Neuronal stem cell (in vitro differentiated cells): ENCODE data around the gene BCL3.

Experiments
- DNase-seq: peaks from one replicate; pipeline ENCODE4 v3.0.0-alpha.2; 2013; ENCODE audit warnings: low spot score
- H2AFZ ChIP-seq: one replicate; pipeline ENCODE4 v1.6.1; 2013; ENCODE audit warnings: mild to moderate bottlenecking, low read length, inconsistent platforms
- H2AK5ac ChIP-seq: 2 replicates; pipeline ENCODE4 v1.6.1; 2013; ENCODE audit warnings: low read depth, mild to moderate bottlenecking, inconsistent platforms, low read length, moderate library complexity, mixed read lengths
- H2BK120ac ChIP-seq: 2 replicates; pipeline ENCODE4 v1.6.1; 2013; ENCODE audit warnings: low read depth, mild to moderate bottlenecking, inconsistent platforms, low read length, moderate library complexity, mixed read lengths
- H2BK12ac ChIP-seq: one replicate; pipeline ENCODE4 v1.6.1; 2013; ENCODE audit warnings: low read length, inconsistent platforms
- H2BK15ac ChIP-seq: 2 replicates; pipeline ENCODE4 v1.6.1; 2013; ENCODE audit warnings: mild to moderate bottlenecking, low read length, inconsistent platforms, mixed read lengths
- H2BK5ac ChIP-seq: one replicate; pipeline ENCODE4 v1.6.1; 2013; ENCODE audit warnings: inconsistent platforms, mild to moderate bottlenecking, low read length, moderate library complexity
- H3K14ac ChIP-seq: one replicate; pipeline ENCODE4 v1.6.1; 2013; ENCODE audit warnings: low read length, inconsistent platforms
- H3K18ac ChIP-seq: 2 replicates; pipeline ENCODE4 v1.6.1; 2013; ENCODE audit warnings: low read length, inconsistent platforms
- H3K23ac ChIP-seq: 2 replicates; pipeline ENCODE4 v1.6.1; 2013; ENCODE audit warnings: low read depth, mild to moderate bottlenecking, mixed read lengths, low read length, inconsistent platforms; ENCODE audit not compliant: poor library complexity
- H3K27ac ChIP-seq: replicated peaks from 3 replicates; pipeline ENCODE4 v1.5.1; 2013; ENCODE audit warnings: low read length, inconsistent platforms
- H3K27me3 ChIP-seq, 3 experiments: 2 replicates each; pipeline ENCODE4 v1.6.1; 2013; ENCODE audit warnings: low read length in 3 of 3, mild to moderate bottlenecking in 2 of 3, inconsistent platforms in 1 of 3, low read depth in 1 of 3, mixed read lengths in 1 of 3, moderate library complexity in 1 of 3; ENCODE audit not compliant: control insufficient read depth in 3 of 3, insufficient read depth in 3 of 3
- H3K36me3 ChIP-seq, 2 donors: replicated peaks in 1 of 2; 2 replicates each; pipeline ENCODE4 v1.6.1; 2013; ENCODE audit warnings: low read length in 2 of 2; ENCODE audit not compliant: control insufficient read depth in 2 of 2, insufficient read depth in 2 of 2
- H3K4ac ChIP-seq: 2 replicates; pipeline ENCODE4 v1.6.1; 2013; ENCODE audit warnings: inconsistent platforms, mild to moderate bottlenecking, low read length, moderate library complexity
- H3K4me1 ChIP-seq, 2 donors: 1 replicate in 1 of 2; 2 replicates in 1 of 2; pipeline ENCODE4 v1.6.1; 2013; ENCODE audit warnings: low read length in 2 of 2, low read depth in 1 of 2; ENCODE audit not compliant: control insufficient read depth in 2 of 2, insufficient read depth in 1 of 2
- H3K4me2 ChIP-seq: one replicate; pipeline ENCODE4 v1.6.1; 2013; ENCODE audit warnings: mild to moderate bottlenecking, low read length, inconsistent platforms; ENCODE audit not compliant: insufficient read depth, poor library complexity, severe bottlenecking
- H3K4me3 ChIP-seq, 2 donors: 2 replicates each; pipeline ENCODE4 v1.5.1; 2013; ENCODE audit warnings: low read length in 2 of 2, mild to moderate bottlenecking in 2 of 2, inconsistent platforms in 1 of 2, moderate library complexity in 1 of 2
- H3K79me1 ChIP-seq: one replicate; pipeline ENCODE4 v1.6.1; 2013; ENCODE audit warnings: low read depth, mild to moderate bottlenecking, inconsistent platforms, low read length, moderate library complexity
- H3K9ac ChIP-seq: one replicate; pipeline ENCODE4 v1.6.1; 2013; ENCODE audit warnings: mild to moderate bottlenecking, low read depth, low read length, inconsistent platforms; ENCODE audit not compliant: poor library complexity
- H3K9me3 ChIP-seq, 2 donors: replicated peaks in 1 of 2; 2 replicates each; pipeline versions ENCODE3 to v1.6.1; 2013; ENCODE audit warnings: low read length in 2 of 2, mild to moderate bottlenecking in 2 of 2, inconsistent platforms in 1 of 2, low read depth in 1 of 2, mixed read lengths in 1 of 2, moderate library complexity in 1 of 2; ENCODE audit not compliant: control insufficient read depth in 2 of 2, insufficient read depth in 1 of 2
- H4K8ac ChIP-seq: one replicate; pipeline ENCODE4 v1.6.1; 2013; ENCODE audit warnings: low read depth, mild to moderate bottlenecking, inconsistent platforms, low read length, moderate library complexity
- H4K91ac ChIP-seq: one replicate; pipeline ENCODE4 v1.6.1; 2013; ENCODE audit warnings: low read length, low read depth, mild to moderate bottlenecking, inconsistent platforms; ENCODE audit not compliant: poor library complexity
- WGBS, 2 donors: extraction: QIAGEN DNeasy Blood & Tissue Kit; methylation state at CpG; one replicate each; pipeline ENCODE4 v1.1.7; 2013; ENCODE audit warnings: missing lambda C conversion rate in 2 of 2, mixed read lengths in 1 of 2; ENCODE audit not compliant: insufficient read length in 2 of 2, insufficient replicate concordance in 1 of 2; ENCODE audit errors: extremely low coverage in 2 of 2; 5-methylcytosine and 5-hydroxymethylcytosine counted together

BCL3 gene

GRCh38 chr19:44800461-44800860 lies 52.0 kb downstream of the BCL3 start:
- no CpG with 5 or more reads among the region's 3 CpGs for WGBS, 2 donors
- no peak overlapping the region for H4K8ac ChIP-seq
- H3K9me3 ChIP-seq, result no peaks in the 10 kb centered on the region
- no peak overlapping the region for H2BK120ac ChIP-seq
- H2AK5ac ChIP-seq, result no peak overlapping the region
- no peak overlapping the region for H3K27ac ChIP-seq
- peaks cover 7 to 16% of the 10 kb centered on the region in 2 donors for H3K4me1 ChIP-seq
- no peak overlapping the region for H3K23ac ChIP-seq
- no peaks in the 10 kb centered on the region for H3K36me3 ChIP-seq
- H2AFZ ChIP-seq, result peak overlapping the region; percentile 61
- H2BK5ac ChIP-seq, result no peak overlapping the region
- peak overlapping the region; percentile 97 for H2BK15ac ChIP-seq
- peak overlapping the region; percentile 15 for H3K18ac ChIP-seq
- no peak overlapping the region for H3K9ac ChIP-seq
- no peak overlapping the region for H3K4me3 ChIP-seq
- peak; percentile 88 for DNase-seq
- H3K4me2 ChIP-seq, result no peak overlapping the region
- H3K79me1 ChIP-seq, result peaks cover 1% of the 10 kb centered on the region
- no peak overlapping the region for H3K4ac ChIP-seq
- no peak overlapping the region for H4K91ac ChIP-seq
- H3K14ac ChIP-seq, result no peak overlapping the region
- no peak overlapping the region for H2BK12ac ChIP-seq
- H3K27me3 ChIP-seq, result no peaks in the 10 kb centered on the region

GRCh38 chr19:44803442-44804428 lies 55.2 kb downstream of the BCL3 start:
- Histone ChIP-seq H2BK15ac (peak overlapping the region; percentile 80), H3K9me3 (no peaks in the 10 kb centered on the region), H3K23ac (no peak overlapping the region), H3K4me1 (peaks cover 15 to 17% of the 10 kb centered on the region in 2 donors), H3K18ac (peak overlapping the region; percentile 28), H3K27ac (no peak overlapping the region), H3K4ac (no peak overlapping the region), H3K14ac (no peak overlapping the region), H3K79me1 (peaks cover 1% of the 10 kb centered on the region), H2AK5ac (peak overlapping the region; percentile 11), H2BK5ac (no peak overlapping the region), H3K27me3 (no peaks in the 10 kb centered on the region), H4K91ac (no peak overlapping the region), H3K4me3 (no peak overlapping the region), H2AFZ (no peak overlapping the region), H3K4me2 (no peak overlapping the region), H2BK12ac (no peak overlapping the region), H3K9ac (no peak overlapping the region), H2BK120ac (no peak overlapping the region), H4K8ac (no peak overlapping the region), H3K36me3 (no peaks in the 10 kb centered on the region)
- no CpG with 5 or more reads among the region's 13 CpGs for WGBS, 2 donors
- no peak for DNase-seq

GRCh38 chr19:44806291-44806690 lies 57.8 kb downstream of the BCL3 start:
- H3K9me3 ChIP-seq, result no peaks in the 10 kb centered on the region
- DNase-seq, result no peak
- H3K4ac ChIP-seq, result no peak overlapping the region
- H3K27ac ChIP-seq, result no peak overlapping the region
- H2AFZ ChIP-seq, result no peak overlapping the region
- H2AK5ac ChIP-seq, result no peak overlapping the region
- H2BK12ac ChIP-seq, result no peak overlapping the region
- H3K18ac ChIP-seq, result no peak overlapping the region
- H3K14ac ChIP-seq, result no peak overlapping the region
- no peak overlapping the region for H3K4me2 ChIP-seq
- H2BK5ac ChIP-seq, result no peak overlapping the region
- no peak overlapping the region for H2BK120ac ChIP-seq
- H3K9ac ChIP-seq, result no peak overlapping the region
- no peak overlapping the region for H4K91ac ChIP-seq
- H3K23ac ChIP-seq, result no peak overlapping the region
- no peaks in the 10 kb centered on the region for H3K36me3 ChIP-seq
- WGBS, 2 donors, result no CpG with 5 or more reads among the region's 7 CpGs
- peaks cover 26 to 29% of the 10 kb centered on the region in 2 donors for H3K4me1 ChIP-seq
- no peak overlapping the region for H4K8ac ChIP-seq
- H2BK15ac ChIP-seq, result no peak overlapping the region
- peaks cover 0 to 3% (median 2%) of the 10 kb centered on the region in 3 experiments for H3K27me3 ChIP-seq
- H3K79me1 ChIP-seq, result no peaks in the 10 kb centered on the region
- H3K4me3 ChIP-seq, result no peak overlapping the region

- Histone ChIP-seq H3K23ac (no peak overlapping the region), H3K18ac (peak overlapping the region; percentile 78)
- no CpG with 5 or more reads among the region's 5 CpGs for WGBS, 2 donors
Measured at GRCh38 chr19:44807162-44807561, 58.7 kb downstream of the BCL3 start.

More at GRCh38 chr19:44807162-44807561, 58.7 kb downstream of the BCL3 start:
- Histone ChIP-seq H3K4me1 (peaks cover 27 to 29% of the 10 kb centered on the region in 2 donors), H2BK12ac (no peak overlapping the region), H2AK5ac (peak overlapping the region; percentile 10), H3K4me2 (no peak overlapping the region), H2AFZ (no peak overlapping the region), H4K91ac (no peak overlapping the region), H3K14ac (no peak overlapping the region), H3K36me3 (no peaks in the 10 kb centered on the region), H3K79me1 (no peaks in the 10 kb centered on the region), H3K4ac (no peak overlapping the region), H3K9ac (peak overlapping the region; percentile 25), H2BK15ac (peak overlapping the region; percentile 35), H3K27ac (no peak overlapping the region), H4K8ac (no peak overlapping the region), H3K27me3 (peaks cover 0 to 3% (median 2%) of the 10 kb centered on the region in 3 experiments), H3K9me3 (no peaks in the 10 kb centered on the region), H2BK5ac (no peak overlapping the region), H3K4me3 (no peak overlapping the region), H2BK120ac (no peak overlapping the region)
- DNase-seq, result no peak
